Measurements from ENCODE around the gene MBD3.
"Not testable (repeated sequence)": the region's sequence is repeated elsewhere in the genome, so short reads cannot be mapped to it uniquely, and the experiment has no call there.

Gene MBD3

GRCh38 chr19:1549332-1549945 lies 43.2 kb downstream of the MBD3 start:
- no peak for FAIRE-seq

GRCh38 chr19:1540365-1540925 lies 52.2 kb downstream of the MBD3 start:
- DNase-seq (ENCODE audit: low spot score) (no peak), FAIRE-seq (no peak)

More at GRCh38 chr19:1549332-1549945, 43.2 kb downstream of the MBD3 start:
- no peak for DNase-seq (ENCODE audit: low spot score)

- not testable (repeated sequence) for DNase-seq (ENCODE audit: low spot score); FAIRE-seq
These were observed 52.9 kb downstream of the MBD3 start for GRCh38 chr19:1539749-1540148.

GRCh38 chr19:1538978-1539377 lies 53.7 kb downstream of the MBD3 start:
- DNase-seq (ENCODE audit: low spot score), result no peak
- no peak for FAIRE-seq

GRCh38 chr19:1535699-1536098 lies 57.0 kb downstream of the MBD3 start:
- not testable (repeated sequence) for FAIRE-seq; DNase-seq (ENCODE audit: low spot score)

- FAIRE-seq, result no peak
- no peak for DNase-seq (ENCODE audit: low spot score)
These were observed 57.7 kb downstream of the MBD3 start for GRCh38 chr19:1534972-1535371.

GRCh38 chr19:1533510-1534150 lies 59.0 kb downstream of the MBD3 start:
- no peak for DNase-seq (ENCODE audit: low spot score)
- no peak for FAIRE-seq

GRCh38 chr19:1532003-1532402 lies 60.7 kb downstream of the MBD3 start:
- no peak for FAIRE-seq
- no peak for DNase-seq (ENCODE audit: low spot score)

- FAIRE-seq (no peak), DNase-seq (ENCODE audit: low spot score) (no peak)
These were observed 61.1 kb downstream of the MBD3 start for GRCh38 chr19:1531587-1531986.

GRCh38 chr19:1530856-1531255 lies 61.8 kb downstream of the MBD3 start:
- not testable (repeated sequence) for DNase-seq (ENCODE audit: low spot score); FAIRE-seq

GRCh38 chr19:1529430-1529816 lies 63.2 kb downstream of the MBD3 start:
- no peak for FAIRE-seq
- no peak for DNase-seq (ENCODE audit: low spot score)

GRCh38 chr19:1528596-1529429 lies 63.9 kb downstream of the MBD3 start:
- DNase-seq (ENCODE audit: low spot score), result no peak
- no peak for FAIRE-seq

GRCh38 chr19:1527650-1528309 lies 64.9 kb downstream of the MBD3 start:
- DNase-seq (ENCODE audit: low spot score) (no peak), FAIRE-seq (no peak)

GRCh38 chr19:1526979-1527649 lies 65.6 kb downstream of the MBD3 start:
- no peak for FAIRE-seq
- DNase-seq (ENCODE audit: low spot score), result no peak

GRCh38 chr19:1526066-1526778 lies 66.4 kb downstream of the MBD3 start:
- FAIRE-seq (no peak), DNase-seq (ENCODE audit: low spot score) (no peak)

GRCh38 chr19:1525343-1525742 lies 67.3 kb downstream of the MBD3 start:
- FAIRE-seq, result no peak

GRCh38 chr19:1524972-1525325 lies 67.7 kb downstream of the MBD3 start:
- no peak for FAIRE-seq

More at GRCh38 chr19:1525343-1525742, 67.3 kb downstream of the MBD3 start:
- no peak for DNase-seq (ENCODE audit: low spot score)

GRCh38 chr19:1524287-1524971 lies 68.2 kb downstream of the MBD3 start:
- DNase-seq (ENCODE audit: low spot score) (no peak), FAIRE-seq (no peak)

More at GRCh38 chr19:1524972-1525325, 67.7 kb downstream of the MBD3 start:
- DNase-seq (ENCODE audit: low spot score), result no peak

All from RCC 7860 (cell line).